Right lobe of liver (tissue), 6 donors: ENCODE data around the gene UQCC2. TPM values are rescaled to one million over a fixed set of nuclear protein-coding genes. Genes with fewer than 3 reads are reported as not detected.

Experiments used
- ATAC-seq, 4 donors: fragments of 200-7000 bp; cut with Tn5 transposase; one replicate each; pipeline ENCODE4 v1.9.1; 2020; ENCODE audit warnings: mild to moderate bottlenecking in 4 of 4, moderate library complexity in 4 of 4
- DNase-seq, 3 donors: peaks; one replicate each; pipeline ENCODE4 v3.0.0-alpha.2; 2020
- H3K27ac ChIP-seq, 3 donors: fragments of 200-600 bp; one replicate each; pipeline ENCODE4 v1.8.0; 2022
- H3K27me3 ChIP-seq, 2 donors: fragments of 200-600 bp; one replicate each; pipeline ENCODE4 v1.8.0; 2022
- H3K36me3 ChIP-seq, 4 donors: fragments of 200-600 bp; sonication (generic) in 1 of 4; one replicate each; pipeline versions ENCODE4 v1.5.1 to v1.8.0; 2017 to 2022; ENCODE audit warnings: control low read depth in 1 of 4
- H3K4me1 ChIP-seq, 4 donors: fragments of 200-600 bp; sonication (generic) in 1 of 4; one replicate each; pipeline versions ENCODE4 v1.5.1 to v1.8.0; 2017 to 2022; ENCODE audit warnings: control low read depth in 1 of 4
- H3K4me3 ChIP-seq, 3 donors: fragments of 200-600 bp; one replicate each; pipeline ENCODE4 v1.8.0; 2022
- H3K9me3 ChIP-seq, 4 donors: fragments of 200-600 bp; sonication (generic) in 1 of 4; one replicate each; pipeline versions ENCODE4 v1.5.1 to v1.8.0; 2017 to 2022; ENCODE audit warnings: control low read depth in 1 of 4
- POLR2A ChIP-seq: fragments of 450-650 bp; IDR thresholded peaks from one replicate; pipeline ENCODE4 v1.6.1; 2017; ENCODE audit warnings: antibody characterized with exemption, mild to moderate bottlenecking
- WGBS: methylation state at CpG from one replicate; pipeline ENCODE4 v1.1.6; 2018; ENCODE audit warnings: low coverage, low lambda C conversion rate; ENCODE audit not compliant: insufficient coverage; ENCODE audit errors: missing lambda C conversion rate; 5-methylcytosine and 5-hydroxymethylcytosine counted together
- intact Hi-C, 2 donors: fragments of 100-400 bp; cut with DNase I; formaldehyde crosslinking; loops; one replicate each; pipeline versions ENCODE4 v1.11.2 to v1.14.1; 2022
- total RNA-seq, 6 experiments: library from RNA; depleted of rRNA in 2 of 6; stranded (reverse); fragments of >200 nt in 2 of 6; fragmentation: NEBNext Ultra II Directional in 3 of 6; extraction: Animal tissue kit (Norgen Biotek cat#: 25700) in 3 of 6; gene quantifications; one replicate each; pipeline versions ENCODE4 v1.1.0 to v1.2.4, GENCODE V29; 2016 to 2023
- TF ChIP-seq, protein P1 (sequence below), 4 donors: fragments of 200-600 bp in 3 of 4; fragments of 450-650 bp in 1 of 4; IDR thresholded peaks; one replicate each; pipeline versions ENCODE4 v1.5.1 to v1.8.0; 2016 to 2022; ENCODE audit warnings: antibody characterized with exemption in 4 of 4, mild to moderate bottlenecking in 2 of 4
- donor health status: DM: no; HTN: yes; CAD: no.
- donor health status: DM: no; HTN: no; CAD: no.
- donor health status: DM: no; HTN: no; CAD: no.
- donor health status: DM: no; HTN: yes; CAD: no.
- donor health status: DM: no; HTN: yes; CAD: no.

Gene UQCC2
- total RNA-seq, 6 experiments from 2014 or later: 23.7 to 38.4 (median 31.5) TPM

DNA sequence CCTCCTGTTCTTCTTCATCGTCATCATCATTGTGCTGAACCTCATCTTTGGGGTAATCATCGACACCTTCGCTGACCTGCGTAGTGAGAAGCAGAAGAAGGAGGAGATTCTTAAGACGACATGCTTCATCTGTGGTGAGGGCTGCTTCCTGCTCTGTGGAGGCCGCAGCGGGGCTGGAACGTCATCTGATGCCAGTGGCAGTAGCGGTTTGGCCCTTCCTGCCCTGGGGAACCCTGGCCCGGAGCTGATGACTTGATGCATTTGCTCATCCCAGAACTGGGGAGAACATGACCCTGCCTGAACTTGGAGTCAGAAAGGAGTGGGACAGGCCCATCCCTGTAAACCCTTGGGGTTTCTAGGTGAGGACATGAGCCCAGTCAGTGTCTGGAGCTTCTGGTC is 18.7 kb downstream of the UQCC2 start:
- Histone ChIP-seq H3K36me3 (peaks cover 0 to 6% (median under 1%) of the 10 kb centered on the region in 4 donors), H3K27me3 (no peaks in the 10 kb centered on the region), H3K4me1 (peaks cover 0 to 2% (median 0%) of the 10 kb centered on the region in 4 donors), H3K4me3 (no peak overlapping the region), H3K27ac (no peak overlapping the region), H3K9me3 (no peaks in the 10 kb centered on the region)
- WGBS: 44% methylated on average over 5 of the region's 10 CpGs
- peak in 1 of 3 donors; percentile 56 for DNase-seq
- ATAC-seq: peak in 2 of 4 donors; percentile 7 to 8
- intact Hi-C loops: no loop called here
- TF ChIP-seq POLR2A: no peak
- TF ChIP-seq, protein P1, sequence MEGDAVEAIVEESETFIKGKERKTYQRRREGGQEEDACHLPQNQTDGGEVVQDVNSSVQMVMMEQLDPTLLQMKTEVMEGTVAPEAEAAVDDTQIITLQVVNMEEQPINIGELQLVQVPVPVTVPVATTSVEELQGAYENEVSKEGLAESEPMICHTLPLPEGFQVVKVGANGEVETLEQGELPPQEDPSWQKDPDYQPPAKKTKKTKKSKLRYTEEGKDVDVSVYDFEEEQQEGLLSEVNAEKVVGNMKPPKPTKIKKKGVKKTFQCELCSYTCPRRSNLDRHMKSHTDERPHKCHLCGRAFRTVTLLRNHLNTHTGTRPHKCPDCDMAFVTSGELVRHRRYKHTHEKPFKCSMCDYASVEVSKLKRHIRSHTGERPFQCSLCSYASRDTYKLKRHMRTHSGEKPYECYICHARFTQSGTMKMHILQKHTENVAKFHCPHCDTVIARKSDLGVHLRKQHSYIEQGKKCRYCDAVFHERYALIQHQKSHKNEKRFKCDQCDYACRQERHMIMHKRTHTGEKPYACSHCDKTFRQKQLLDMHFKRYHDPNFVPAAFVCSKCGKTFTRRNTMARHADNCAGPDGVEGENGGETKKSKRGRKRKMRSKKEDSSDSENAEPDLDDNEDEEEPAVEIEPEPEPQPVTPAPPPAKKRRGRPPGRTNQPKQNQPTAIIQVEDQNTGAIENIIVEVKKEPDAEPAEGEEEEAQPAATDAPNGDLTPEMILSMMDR (IDR thresholded peaks at IDR 0.05): no peak

DNA sequence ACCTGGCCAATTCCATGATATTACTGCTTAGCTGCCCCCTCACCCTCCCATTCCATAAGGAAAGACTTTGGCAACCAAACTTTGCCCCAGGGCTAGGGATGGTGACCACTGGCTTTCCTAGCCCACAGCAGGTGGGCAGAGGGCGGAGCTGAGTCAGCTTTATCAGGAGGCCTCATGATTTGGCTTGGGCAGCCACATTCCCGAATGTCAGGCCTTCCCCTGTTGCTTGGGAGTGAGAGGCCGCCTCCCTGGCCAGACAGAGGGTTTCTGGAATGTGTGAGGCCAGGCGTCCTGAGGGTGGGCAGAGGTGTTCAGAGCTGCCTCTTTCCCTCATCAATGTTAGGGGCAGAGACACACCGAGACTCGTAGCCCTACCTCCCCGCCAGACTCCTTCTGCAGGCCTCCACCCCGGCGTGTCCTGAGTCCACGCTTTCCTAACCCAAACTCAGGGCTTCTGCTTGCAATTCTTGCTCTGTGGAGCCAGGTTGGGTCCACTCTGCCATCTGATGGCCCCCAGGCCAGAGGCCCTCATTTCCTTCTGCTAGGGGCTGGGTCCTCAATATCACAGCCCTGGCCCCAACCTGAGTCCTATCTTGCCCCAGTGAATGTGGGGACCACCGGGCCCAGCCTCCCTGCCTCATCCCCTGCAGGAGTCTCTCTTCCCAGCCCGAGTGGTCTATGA is 19.3 kb downstream of the UQCC2 start:
- Histone ChIP-seq H3K36me3 (peaks cover 0 to 2% (median 0%) of the 10 kb centered on the region in 4 donors), H3K27ac (no peak overlapping the region), H3K4me1 (peaks cover 0 to 2% (median 0%) of the 10 kb centered on the region in 4 donors), H3K9me3 (no peaks in the 10 kb centered on the region), H3K4me3 (no peak overlapping the region), H3K27me3 (no peaks in the 10 kb centered on the region)
- 71% methylated on average over 5 of the region's 12 CpGs for WGBS
- TF ChIP-seq POLR2A: no peak
- TF ChIP-seq, protein P1 (IDR thresholded peaks at IDR 0.05): no peak
- no peak for ATAC-seq
- intact Hi-C loops: no loop called here
- DNase-seq: peak in 1 of 3 donors; percentile 45

DNA sequence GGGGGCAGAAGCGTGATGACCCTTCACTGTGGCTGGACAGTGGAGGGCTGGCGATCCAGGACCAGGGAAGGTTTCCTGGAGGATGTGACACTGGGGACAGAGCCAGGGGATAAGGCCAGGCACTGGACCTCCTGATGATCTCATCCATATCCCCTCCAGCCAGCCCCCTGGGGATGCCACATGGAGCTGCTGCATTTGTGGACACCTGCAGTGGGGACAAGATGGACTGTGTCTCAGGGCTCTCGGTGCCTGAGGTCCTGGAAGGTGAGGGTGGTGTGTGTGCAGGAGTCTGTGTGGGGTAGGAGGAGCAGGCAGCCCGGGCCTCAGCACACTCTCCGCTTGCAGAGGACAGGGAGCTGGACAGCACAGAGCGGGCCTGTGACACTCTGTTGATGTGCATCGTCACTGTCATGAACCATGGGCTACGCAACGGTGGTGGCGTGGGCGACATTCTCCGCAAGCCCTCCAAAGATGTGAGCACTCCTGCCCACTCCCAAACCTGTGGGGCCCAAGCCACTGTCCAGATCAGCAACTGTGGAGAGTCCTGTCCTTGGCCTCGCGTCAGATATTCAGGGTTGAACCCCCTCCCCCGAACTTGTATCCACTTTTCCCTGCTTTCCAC is 19.9 kb downstream of the UQCC2 start:
- TF ChIP-seq, protein P1 (IDR thresholded peaks at IDR 0.05): no peak
- no peak for TF ChIP-seq POLR2A
- no peaks in the 10 kb centered on the region for H3K4me1 ChIP-seq
- no peaks in the 10 kb centered on the region for H3K9me3 ChIP-seq
- no peak for ATAC-seq
- H3K27ac ChIP-seq: no peak overlapping the region
- no peaks in the 10 kb centered on the region for H3K27me3 ChIP-seq
- peak in 1 of 3 donors; percentile 32 for DNase-seq
- no peaks in the 10 kb centered on the region for H3K36me3 ChIP-seq
- intact Hi-C loops: no loop called here
- H3K4me3 ChIP-seq: no peak overlapping the region
- whole genome bisulfite sequencing: 0% methylated on average over 1 of the region's 15 CpGs

DNA sequence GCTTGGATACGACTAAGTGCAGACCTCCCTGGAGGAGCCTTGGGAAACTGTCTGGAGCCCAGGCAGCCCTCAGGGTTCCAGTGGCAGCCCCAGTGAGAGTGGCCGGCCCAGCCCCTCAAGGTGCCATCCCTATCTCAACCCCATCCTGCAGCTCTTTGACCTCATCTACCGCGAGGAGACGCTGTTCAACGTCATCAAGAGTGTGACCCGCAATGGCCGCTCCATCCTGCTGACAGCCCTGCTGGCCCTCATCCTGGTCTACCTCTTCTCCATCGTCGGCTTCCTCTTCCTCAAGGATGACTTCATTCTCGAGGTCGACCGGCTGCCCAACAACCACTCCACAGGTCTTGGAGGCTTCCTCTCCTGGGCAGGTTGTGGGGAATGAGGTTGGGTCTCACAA is 20.7 kb downstream of the UQCC2 start:
- no peaks in the 10 kb centered on the region for H3K27me3 ChIP-seq
- no peaks in the 10 kb centered on the region for H3K9me3 ChIP-seq
- DNase-seq: peak in 1 of 3 donors; percentile 49
- TF ChIP-seq, protein P1 (IDR thresholded peaks at IDR 0.05): no peak
- TF ChIP-seq POLR2A: no peak
- no peak for ATAC-seq
- no CpG with 5 or more reads among the region's 13 CpGs for WGBS
- no peak overlapping the region for H3K4me3 ChIP-seq
- H3K27ac ChIP-seq: no peak overlapping the region
- no peaks in the 10 kb centered on the region for H3K36me3 ChIP-seq
- intact Hi-C loops: no loop called here
- no peaks in the 10 kb centered on the region for H3K4me1 ChIP-seq
